Panc1 (cell line): ENCODE results near the gene TRABD2A. TPM values are rescaled to one million over a fixed set of nuclear protein-coding genes. Genes with fewer than 3 reads are reported as not detected.

Experiments used
- ATAC-seq: fragments of 200-7000 bp; cut with Tn5 transposase; 2 replicates; pipeline ENCODE4 v1.9.1; 2020; ENCODE audit warnings: mild to moderate bottlenecking, moderate library complexity
- BruUV-seq: library from RNA; stranded (reverse); fragments of 400-500 nt; replicated peaks from 2 replicates; lab custom pipeline; 2021; lab: Mats Ljungman, UMichigan
- CTCF ChIA-PET: fragments of 300-600 bp; sonication (Branson Sonifier 250); formaldehyde crosslinking; loops from one replicate; lab custom pipeline; 2022; ENCODE audit warnings: antibody characterized with exemption; lab: Charles Lee
- POLR2A ChIA-PET: fragments of 300-600 bp; sonication (Branson Sonifier 250); formaldehyde crosslinking; loops from one replicate; lab custom pipeline; 2022; ENCODE audit warnings: antibody characterized with exemption; lab: Charles Lee
- DNase-seq: peaks from one replicate; pipeline ENCODE4 v3.0.0-alpha.2; 2010; ENCODE audit warnings: low read depth, low spot score
- H3K27ac ChIP-seq: 2 replicates; pipeline ENCODE4 v1.5.1; 2011; ENCODE audit warnings: mild to moderate bottlenecking, low read length, inconsistent platforms
- H3K27me3 ChIP-seq: fragments of 200-500 bp; sonication (Bioruptor generic); 2 replicates; pipeline ENCODE4 v1.6.0; 2014; ENCODE audit warnings: low read length, inconsistent platforms; ENCODE audit not compliant: control insufficient read depth, insufficient read depth
- H3K36me3 ChIP-seq: fragments of 200-500 bp; sonication (Bioruptor generic); 2 replicates; pipeline ENCODE4 v1.5.1; 2014; ENCODE audit warnings: inconsistent platforms, mild to moderate bottlenecking, low read length, moderate library complexity; ENCODE audit not compliant: control insufficient read depth, insufficient read depth
- H3K4me1 ChIP-seq: 2 replicates; pipeline ENCODE4 v1.5.1; 2011; ENCODE audit warnings: inconsistent platforms, mild to moderate bottlenecking, low read length, moderate library complexity; ENCODE audit not compliant: control insufficient read depth, insufficient read depth
- H3K4me3 ChIP-seq, 2 experiments: 2 replicates each; pipeline ENCODE4 v1.5.1; 2011 to 2012; ENCODE audit warnings: low read depth in 2 of 2, low read length in 2 of 2, mild to moderate bottlenecking in 2 of 2, inconsistent platforms in 1 of 2, moderate library complexity in 1 of 2
- H3K9me3 ChIP-seq: fragments of 200-500 bp; sonication (Bioruptor generic); 2 replicates; pipeline ENCODE4 v1.5.1; 2014; ENCODE audit warnings: low read depth, mild to moderate bottlenecking, inconsistent platforms, low read length, moderate library complexity; ENCODE audit not compliant: control insufficient read depth, insufficient read depth
- CTCF ChIP-seq: fragments of 450-650 bp; IDR thresholded peaks from 2 replicates; pipeline ENCODE4 v1.5.1; 2017; ENCODE audit warnings: mild to moderate bottlenecking
- POLR2AphosphoS5 ChIP-seq: IDR thresholded peaks from 2 replicates; pipeline ENCODE4 v1.6.1; 2012; ENCODE audit warnings: mild to moderate bottlenecking, low read depth, low read length, moderate library complexity
- SIN3A ChIP-seq: IDR thresholded peaks from 2 replicates; pipeline ENCODE4 v1.6.1; 2012; ENCODE audit warnings: low read depth, mild to moderate bottlenecking, low read length, moderate library complexity, borderline replicate concordance; ENCODE audit not compliant: insufficient read depth
- TCF7L2 ChIP-seq: IDR thresholded peaks from 2 replicates; pipeline ENCODE4 v1.6.1; 2011; ENCODE audit warnings: mild to moderate bottlenecking, low read depth, low read length, inconsistent platforms
- in situ Hi-C: cut with HindIII; loops from 2 replicates; pipeline ENCODE4 v1.10.0; 2016; ENCODE audit warnings: low sequenced_read_pairs, low pct_unique_long_range_greater_than_20kb
- intact Hi-C: fragments of 100-400 bp; cut with micrococcal nuclease; formaldehyde crosslinking; loops from one replicate; pipeline ENCODE4 v1.10.0; 2022; ENCODE audit not compliant: unreplicated experiment
- total RNA-seq: library from RNA; stranded (reverse); gene quantifications from one replicate; pipeline ENCODE4 v1.2.1, GENCODE V29; 2021; ENCODE audit not compliant: unreplicated experiment
- TF ChIP-seq, protein P1 (sequence below), 2 experiments: IDR thresholded peaks; 2 replicates each; pipeline ENCODE4 v1.6.1; 2011 to 2012; ENCODE audit warnings: low read depth in 2 of 2, control low read depth in 1 of 2, low read length in 1 of 2, mild to moderate bottlenecking in 1 of 2, moderate library complexity in 1 of 2; ENCODE audit not compliant: insufficient read depth in 1 of 2

The TRABD2A gene
- total RNA-seq, 1 experiment from 2014 or later: 1.7 TPM

GRCh38 chr2:84882414-84882738, 1.5 kb upstream of the TRABD2A start:
- DNase-seq (no peak), ATAC-seq (peak; percentile 8; the same call in 1 of the 2 replicates)
- Histone ChIP-seq H3K27me3 (peaks cover 21% of the 10 kb centered on the region), H3K36me3 (no peaks in the 10 kb centered on the region), H3K9me3 (no peaks in the 10 kb centered on the region), H3K4me3 (peak overlapping the region; percentile 46 to 78; a peak in 3 of 4 replicates), H3K4me1 (peaks cover 12% of the 10 kb centered on the region), H3K27ac (no peak overlapping the region)
- intact Hi-C loops: loop anchor here (5.0 kb wide), 1 partner anchor 385 kb away; no protein-coding TSS in a partner anchor
- TF ChIP-seq, protein P1, sequence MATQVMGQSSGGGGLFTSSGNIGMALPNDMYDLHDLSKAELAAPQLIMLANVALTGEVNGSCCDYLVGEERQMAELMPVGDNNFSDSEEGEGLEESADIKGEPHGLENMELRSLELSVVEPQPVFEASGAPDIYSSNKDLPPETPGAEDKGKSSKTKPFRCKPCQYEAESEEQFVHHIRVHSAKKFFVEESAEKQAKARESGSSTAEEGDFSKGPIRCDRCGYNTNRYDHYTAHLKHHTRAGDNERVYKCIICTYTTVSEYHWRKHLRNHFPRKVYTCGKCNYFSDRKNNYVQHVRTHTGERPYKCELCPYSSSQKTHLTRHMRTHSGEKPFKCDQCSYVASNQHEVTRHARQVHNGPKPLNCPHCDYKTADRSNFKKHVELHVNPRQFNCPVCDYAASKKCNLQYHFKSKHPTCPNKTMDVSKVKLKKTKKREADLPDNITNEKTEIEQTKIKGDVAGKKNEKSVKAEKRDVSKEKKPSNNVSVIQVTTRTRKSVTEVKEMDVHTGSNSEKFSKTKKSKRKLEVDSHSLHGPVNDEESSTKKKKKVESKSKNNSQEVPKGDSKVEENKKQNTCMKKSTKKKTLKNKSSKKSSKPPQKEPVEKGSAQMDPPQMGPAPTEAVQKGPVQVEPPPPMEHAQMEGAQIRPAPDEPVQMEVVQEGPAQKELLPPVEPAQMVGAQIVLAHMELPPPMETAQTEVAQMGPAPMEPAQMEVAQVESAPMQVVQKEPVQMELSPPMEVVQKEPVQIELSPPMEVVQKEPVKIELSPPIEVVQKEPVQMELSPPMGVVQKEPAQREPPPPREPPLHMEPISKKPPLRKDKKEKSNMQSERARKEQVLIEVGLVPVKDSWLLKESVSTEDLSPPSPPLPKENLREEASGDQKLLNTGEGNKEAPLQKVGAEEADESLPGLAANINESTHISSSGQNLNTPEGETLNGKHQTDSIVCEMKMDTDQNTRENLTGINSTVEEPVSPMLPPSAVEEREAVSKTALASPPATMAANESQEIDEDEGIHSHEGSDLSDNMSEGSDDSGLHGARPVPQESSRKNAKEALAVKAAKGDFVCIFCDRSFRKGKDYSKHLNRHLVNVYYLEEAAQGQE (IDR thresholded peaks at IDR 0.05; ENCODE audit: insufficient read depth in 1 of 2, low read depth in 2 of 2, low read length in 1 of 2): no peak
- peak; percentile 55 for TF ChIP-seq CTCF
- no TSS peak for BruUV-seq
- POLR2A ChIA-PET: no interaction called here
- in situ Hi-C loops: no loop called here
- CTCF ChIA-PET: interaction anchor here (0.6 to 2.0 kb wide), 2 partner anchors 43 to 133 kb away, joined by 7 to 11 read pairs; no protein-coding TSS in a partner anchor

GRCh38 chr2:84881581-84882413, 913 bp upstream of the TRABD2A start:
- Histone ChIP-seq H3K4me1 (peaks cover 12% of the 10 kb centered on the region), H3K36me3 (no peaks in the 10 kb centered on the region), H3K27me3 (peaks cover 21% of the 10 kb centered on the region), H3K4me3 (peak overlapping the region; percentile 46 to 78), H3K9me3 (no peaks in the 10 kb centered on the region), H3K27ac (no peak overlapping the region)
- POLR2A ChIA-PET: no interaction called here
- BruUV-seq: no TSS peak
- peak; percentile 91 for TF ChIP-seq CTCF
- TF ChIP-seq TCF7L2: 0 out of 2 replicates have a peak, but pooled peaks have one; percentile 17
- TF ChIP-seq SIN3A: 0 out of 2 replicates have a peak, but pooled peaks have one; percentile 46
- TF ChIP-seq, protein P1 (IDR thresholded peaks at IDR 0.05; ENCODE audit: insufficient read depth in 1 of 2, low read depth in 2 of 2, low read length in 1 of 2): no peak
- TF ChIP-seq POLR2AphosphoS5: no peak
- intact Hi-C loops (loop anchor here (5.0 kb wide), 1 partner anchor 384 kb away; no protein-coding TSS in a partner anchor), in situ Hi-C loops (no loop called here)
- ATAC-seq (peak; percentile 89), DNase-seq (peak; percentile 80)
- CTCF ChIA-PET: interaction anchor here (0.6 to 2.0 kb wide), 3 partner anchors 44 to 425 kb away, joined by 3 to 11 read pairs (median 7); no protein-coding TSS in a partner anchor
